HG02840 (cell line): Measurements from ENCODE around the gene CLNK.
"Not testable (repeated sequence)": the region's sequence is repeated elsewhere in the genome, so short reads cannot be mapped to it uniquely, and the experiment has no call there.

Source experiments
- ATAC-seq: cut with Tn5 transposase; IDR thresholded peaks from one replicate; pipeline ENCODE4 v1.9.1; 2021; ENCODE audit warnings: mild to moderate bottlenecking, moderate library complexity, moderate number of reproducible peaks; ENCODE audit not compliant: unreplicated experiment, low FRiP score

CLNK gene

DNA sequence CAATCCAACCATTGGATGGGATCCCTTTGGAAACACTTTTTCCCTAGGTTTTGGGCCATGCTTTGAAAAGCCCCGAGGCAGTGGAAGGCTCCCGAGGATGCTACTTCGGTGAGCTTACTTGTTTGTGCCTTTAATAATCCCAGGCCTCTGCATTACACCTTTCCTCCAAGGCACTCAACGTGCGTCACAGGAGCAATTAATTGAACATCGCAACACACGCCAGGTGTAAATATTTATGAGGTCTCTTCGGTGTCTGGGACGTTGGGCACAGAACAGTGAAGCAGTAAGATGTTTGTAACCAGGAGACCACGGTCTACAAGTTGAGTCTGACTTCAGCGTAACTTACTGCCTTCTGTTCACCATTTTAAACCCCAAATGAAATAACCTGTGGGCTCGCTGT, 97.3 kb downstream of the CLNK start:
- no peak for ATAC-seq

DNA sequence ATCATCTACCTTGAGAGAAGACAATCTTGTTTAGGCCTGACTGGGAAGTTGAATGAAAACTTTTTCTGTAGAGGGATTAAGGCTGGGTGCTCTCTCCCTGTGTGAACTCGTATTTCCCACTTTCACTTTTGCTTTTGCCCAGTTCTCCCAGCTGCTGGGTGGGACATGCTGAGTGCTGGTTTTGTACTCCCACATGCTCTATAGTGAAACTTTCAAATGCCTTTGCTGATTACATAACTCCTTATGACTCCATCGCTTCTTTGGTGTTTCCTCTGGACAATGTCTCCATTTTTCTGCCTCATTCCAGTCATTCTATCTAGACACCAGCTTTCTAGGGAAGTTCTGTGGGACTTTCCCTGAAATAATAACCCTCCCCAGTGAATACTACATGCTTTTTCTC, 100.5 kb downstream of the CLNK start:
- ATAC-seq, result peak; percentile 74

DNA sequence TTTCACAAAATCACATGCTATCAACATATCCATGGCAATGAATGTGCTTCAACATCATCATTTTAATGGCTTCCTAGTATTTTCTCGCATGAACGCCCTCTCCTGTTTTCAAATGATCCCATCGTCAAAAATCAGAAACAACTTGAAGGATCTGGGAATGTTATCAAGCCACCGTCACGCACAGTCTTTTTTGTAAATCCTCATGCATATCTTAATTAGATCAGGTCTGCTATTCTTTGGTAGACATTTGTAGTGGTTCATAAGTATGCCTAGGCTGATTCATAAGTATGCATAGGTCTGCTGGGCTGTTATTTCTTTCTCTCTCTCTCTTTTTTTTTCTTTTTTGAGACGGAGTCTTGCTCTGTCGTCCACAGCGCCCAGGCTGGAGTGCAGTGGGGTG, 101.6 kb downstream of the CLNK start:
- no peak for ATAC-seq

DNA sequence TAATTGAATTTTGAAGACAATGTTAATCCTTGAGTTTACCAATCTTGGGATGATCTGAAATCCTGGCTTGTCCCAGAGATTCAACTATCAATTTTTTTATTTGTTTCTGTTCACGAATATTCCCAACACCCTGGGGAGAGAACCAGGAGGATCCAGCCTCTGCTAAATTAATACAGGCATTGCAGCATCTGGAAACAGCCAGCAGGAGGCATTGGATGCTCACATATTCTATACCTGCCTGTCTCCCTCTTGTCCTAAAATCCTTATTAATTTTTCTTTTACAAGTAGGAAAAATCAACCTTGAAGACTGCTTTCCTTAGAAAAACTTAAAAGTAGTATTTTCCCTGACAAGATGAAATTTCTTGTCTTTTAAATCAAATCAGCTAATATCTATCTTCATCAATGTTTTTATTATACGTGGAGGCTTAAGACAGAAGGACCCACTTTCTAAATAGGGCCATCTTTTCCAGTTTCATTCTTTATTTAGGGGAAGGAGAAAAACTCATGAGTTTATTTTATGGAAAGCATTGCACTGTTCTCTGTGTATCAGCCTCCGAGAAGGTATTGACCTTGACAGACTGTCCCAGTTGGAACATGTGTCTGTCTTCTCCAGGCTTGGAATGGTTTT, 102.4 kb downstream of the CLNK start:
- no peak for ATAC-seq

DNA sequence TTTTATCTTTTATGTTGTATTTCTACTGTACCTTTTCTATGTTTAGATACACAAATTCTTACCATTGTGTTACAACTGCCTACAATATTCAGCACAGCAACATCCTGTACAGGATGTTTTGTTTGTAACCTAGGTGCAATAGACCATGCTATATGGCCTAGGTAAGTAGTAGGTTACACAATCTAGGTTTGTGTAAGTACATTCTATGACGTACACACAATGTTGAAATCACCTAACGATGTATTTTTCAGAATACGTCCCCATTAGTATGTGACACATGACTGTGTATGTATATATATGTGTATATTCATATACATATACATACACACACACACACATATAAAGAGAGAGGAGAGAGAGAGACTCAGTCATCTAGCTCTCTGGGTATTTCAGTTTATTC, 103.5 kb downstream of the CLNK start:
- ATAC-seq, result no peak

DNA sequence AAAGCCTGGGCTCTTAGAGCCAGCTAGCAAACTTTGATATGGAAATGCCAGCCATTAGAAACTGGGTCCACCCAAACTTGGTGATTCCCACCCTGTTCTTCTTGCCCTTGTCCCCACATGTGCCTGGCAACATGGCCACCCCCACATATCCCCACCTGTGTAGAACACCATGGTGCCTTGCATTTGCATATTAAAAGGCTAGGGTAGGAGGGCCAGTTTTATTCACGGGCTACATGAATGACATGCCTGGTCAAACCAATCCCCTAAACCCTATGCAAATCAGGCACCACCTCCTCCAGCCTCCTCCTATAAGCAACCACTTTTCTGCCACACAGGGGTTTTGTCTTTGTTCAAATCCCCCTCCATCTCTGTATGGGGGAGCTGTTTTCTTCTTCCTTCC, 104.9 kb downstream of the CLNK start:
- ATAC-seq, result no peak

DNA sequence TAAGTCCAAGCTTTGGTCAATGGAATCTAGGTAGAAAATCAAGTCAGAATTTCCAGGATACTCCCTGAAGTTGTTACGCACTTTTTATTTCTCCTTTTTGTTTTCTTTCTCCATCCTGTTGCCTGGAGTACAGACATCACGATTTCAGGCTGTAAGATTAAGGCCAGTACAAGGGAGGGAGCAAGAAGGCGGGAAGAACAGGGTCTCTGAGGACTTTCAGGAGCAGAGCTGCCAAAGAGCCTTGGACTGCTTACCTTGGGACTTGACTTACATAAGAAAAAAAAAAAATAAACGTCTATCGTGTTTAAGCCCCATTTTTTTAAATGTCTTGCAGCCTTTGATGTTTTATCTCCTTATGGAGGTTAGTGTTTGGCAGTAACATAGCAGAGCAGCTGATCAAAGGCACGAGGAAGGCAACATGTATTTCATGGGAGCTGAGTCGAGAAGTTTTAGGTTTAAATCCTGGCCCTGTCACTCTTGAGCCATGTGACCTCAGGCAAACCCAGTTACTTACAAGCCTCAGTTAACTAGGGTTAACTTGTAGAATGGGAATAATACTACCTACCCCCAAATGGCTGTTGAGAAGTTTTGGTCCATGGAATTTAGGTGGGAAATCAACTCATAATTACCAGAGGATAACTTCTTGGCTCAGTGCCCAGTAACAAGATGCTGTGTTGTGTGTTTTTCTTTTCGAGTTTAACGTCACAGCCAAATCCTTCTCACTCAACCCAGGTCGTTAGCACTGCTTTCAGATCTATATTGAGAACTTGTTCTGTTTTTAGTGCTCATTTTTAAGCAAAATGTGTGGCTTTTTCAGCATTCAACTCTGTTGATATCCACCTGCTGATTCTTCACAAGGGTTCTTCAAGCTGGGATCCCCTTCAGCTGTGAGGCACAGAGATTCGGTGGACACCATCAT, 106.8 kb downstream of the CLNK start:
- ATAC-seq, result no peak

DNA sequence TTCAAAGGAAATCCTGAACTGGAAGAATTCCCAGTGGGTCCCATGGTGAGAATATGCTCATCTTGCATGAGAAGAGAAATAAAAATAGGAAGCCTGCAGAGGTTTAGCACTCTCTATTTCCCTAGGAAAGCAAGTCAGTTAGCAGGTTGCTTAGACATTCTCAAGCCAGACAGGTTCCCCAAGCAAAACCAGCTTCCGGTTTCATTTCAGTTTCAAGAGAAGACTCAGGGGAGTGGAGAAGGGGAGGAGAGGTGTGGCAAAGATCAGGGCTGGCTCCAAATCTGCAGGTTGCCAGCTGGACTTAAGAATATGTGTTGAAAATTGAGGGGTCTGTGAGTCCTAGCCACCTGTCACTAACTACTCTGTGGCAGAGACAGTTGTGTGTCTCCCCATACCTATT, 107.5 kb downstream of the CLNK start:
- no peak for ATAC-seq

DNA sequence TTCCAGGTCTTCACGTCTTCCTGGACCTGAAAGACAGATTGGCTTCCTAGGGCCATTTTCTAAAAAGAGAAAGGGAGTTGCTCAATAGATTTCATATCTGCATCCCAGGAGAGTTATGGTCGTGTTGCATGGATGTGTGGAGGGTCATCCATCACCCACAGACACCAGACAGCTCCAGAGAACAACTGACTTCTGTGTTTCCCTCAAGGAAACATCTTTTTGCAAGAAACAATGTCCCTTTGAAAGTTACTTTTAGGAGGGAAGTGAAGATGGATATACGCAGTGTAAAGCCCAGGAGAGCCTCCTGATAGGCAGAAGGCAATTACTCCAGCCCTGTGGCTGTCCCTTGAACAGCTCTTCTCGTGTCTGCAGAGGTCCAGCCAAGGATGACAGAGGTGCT, 108.3 kb downstream of the CLNK start:
- no peak for ATAC-seq

DNA sequence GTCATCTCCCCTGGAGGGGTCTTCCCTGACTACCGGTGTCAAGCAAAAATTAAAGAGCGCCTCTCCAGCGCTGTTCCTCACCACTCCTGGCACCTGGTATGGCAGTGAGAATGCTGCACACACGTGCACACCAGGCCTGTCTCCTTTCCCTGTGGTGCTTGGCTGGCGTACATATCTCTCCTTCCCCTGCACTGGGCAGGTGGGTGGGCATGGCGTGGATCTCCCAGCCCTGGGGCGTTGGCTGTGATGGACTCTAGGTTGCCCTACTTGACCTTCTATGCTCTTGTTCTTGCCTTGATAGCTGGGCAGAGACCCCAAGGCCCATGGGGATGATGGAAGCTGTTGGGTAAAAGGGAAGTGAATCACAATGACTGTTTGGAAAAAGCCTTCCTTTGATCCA, 109.2 kb downstream of the CLNK start:
- no peak for ATAC-seq

DNA sequence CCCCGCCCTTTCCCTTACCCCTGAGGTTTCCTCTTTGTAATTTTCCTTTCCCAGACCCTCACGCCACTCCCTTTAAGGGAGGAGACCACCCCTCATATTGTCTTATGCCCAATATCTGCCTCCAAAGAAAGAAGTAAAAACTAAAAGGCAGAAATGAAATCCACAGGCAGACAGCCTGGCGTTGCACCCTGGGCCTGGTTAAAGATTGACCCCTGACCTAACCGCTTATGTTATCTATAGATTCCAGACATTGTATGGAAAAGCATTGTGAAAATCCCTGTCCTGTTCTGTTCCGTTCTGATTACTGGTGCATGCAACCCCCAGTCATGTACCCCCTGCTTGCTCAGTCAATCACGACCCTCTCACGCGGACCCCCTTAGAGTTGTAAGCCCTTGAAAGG, 110.0 kb downstream of the CLNK start:
- not testable (repeated sequence) for ATAC-seq

DNA sequence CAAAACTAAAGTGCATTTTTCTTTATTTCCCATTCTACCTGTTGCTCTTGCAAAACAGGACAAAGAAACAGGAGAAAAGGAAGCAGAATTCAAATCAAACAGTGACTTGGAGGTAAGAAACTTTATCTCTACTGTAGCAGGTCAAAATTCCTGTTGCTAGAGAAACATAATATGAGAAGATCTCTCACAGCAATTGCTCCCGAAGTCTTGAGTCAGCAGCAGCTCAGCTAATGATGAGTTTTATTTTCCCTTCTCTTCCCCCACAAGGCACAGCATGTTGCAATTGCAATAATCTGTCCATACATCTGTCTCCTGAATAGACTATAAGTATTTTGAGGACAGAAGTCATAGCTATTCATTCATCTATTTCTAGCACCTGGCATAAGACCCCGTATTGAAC, 112.7 kb downstream of the CLNK start:
- no peak for ATAC-seq

DNA sequence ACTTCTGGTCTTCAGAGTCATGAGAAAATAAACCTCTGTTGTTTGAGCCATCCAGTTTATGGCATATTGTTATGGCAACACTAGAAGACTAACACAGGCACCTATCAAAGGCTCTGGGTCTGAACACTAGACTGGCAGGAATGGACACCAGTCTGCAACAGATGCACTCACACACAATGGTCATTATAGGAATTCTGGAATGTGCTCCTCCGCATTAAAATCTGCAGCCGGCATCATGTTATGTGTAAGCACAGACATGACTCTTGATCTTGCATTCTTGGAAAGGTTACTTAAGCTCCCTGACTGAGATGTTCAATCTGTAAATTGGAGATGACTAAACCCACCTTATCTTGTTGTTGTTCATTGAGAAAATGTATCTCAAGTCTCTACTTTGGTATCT, 115.1 kb downstream of the CLNK start:
- ATAC-seq, result no peak

DNA sequence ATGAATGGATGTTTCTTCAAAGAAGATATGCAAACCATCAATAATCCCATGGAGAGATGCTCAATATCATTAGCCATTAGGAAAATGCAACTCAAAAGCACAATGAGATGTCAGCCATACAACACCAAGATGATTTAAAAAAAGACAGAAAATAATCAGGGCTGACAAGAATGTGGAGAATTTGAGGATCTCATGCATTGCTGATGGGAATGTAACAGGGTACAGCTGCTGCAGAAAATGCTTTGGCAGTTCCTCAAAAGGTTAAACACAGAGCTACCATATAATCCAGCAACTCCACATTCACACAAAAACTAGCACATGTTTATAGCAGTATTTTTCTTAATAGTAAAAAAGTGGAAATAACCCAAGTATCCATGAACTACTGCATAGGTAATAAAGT, 116.8 kb downstream of the CLNK start:
- ATAC-seq, result no peak

DNA sequence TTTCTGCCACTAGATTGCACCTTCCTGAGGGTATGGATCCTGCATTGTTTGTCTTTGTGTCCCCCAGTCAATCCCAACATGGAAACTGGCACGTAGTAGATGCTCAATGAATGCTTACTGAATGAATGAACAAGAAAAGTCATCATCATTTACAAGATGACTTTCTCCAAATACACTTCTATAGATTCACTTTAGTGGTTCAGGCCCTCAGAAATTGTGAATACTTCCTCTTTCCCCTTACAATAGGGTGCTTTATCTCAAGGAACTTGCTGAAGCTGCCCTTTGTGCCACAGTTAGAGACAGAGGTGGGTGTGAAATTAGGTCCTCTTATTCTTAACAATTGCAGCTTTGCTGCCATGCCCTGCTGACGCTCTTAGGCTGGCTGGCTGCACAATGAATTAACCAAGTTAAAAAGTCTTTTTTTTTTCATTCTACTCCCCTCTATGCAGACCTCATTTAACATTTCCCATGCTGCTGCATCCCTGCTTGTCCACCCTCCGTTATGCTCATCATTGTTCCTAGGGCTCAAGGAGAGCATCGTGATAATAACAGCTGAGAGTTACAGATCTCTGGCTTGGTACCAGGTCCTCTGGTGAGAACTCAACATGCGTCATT, 119.3 kb downstream of the CLNK start:
- no peak for ATAC-seq

DNA sequence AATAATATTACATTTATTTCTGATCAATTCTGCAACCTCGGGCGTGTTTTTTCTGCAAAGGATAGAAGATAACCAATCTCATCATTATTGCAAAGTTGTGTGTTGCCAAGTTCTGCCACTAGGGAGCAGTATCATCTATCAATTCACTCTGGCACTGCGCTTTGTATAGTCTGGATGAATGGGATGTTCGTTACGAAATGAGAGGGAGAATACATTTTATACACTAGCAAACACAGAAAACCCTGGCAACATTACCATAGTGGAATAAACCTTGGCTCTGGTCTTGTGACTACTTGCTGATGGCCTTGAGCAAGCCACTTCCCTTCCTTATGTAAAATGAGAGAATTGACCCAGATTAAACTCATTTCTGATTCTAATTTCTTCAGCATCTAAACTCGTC, 129.9 kb downstream of the CLNK start:
- no peak for ATAC-seq

DNA sequence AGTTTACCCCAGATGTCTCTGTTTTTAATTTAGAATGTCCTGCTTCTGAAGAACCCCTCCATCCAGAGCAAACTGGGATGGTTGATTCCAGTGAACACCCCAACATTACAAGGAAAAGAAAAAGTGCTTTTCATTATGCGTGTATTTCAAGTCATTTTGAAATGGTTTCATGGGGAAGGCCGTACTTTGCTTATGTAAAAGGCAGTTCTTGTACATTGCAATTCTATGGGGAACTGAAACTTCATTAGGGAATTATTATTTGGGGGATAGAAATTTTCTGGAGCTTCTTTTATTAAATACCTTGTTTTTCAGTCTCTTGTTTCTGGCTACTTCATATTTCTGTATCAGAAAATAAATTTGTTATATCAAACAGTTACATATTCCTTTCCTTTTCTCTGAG, 130.4 kb downstream of the CLNK start:
- ATAC-seq, result no peak

DNA sequence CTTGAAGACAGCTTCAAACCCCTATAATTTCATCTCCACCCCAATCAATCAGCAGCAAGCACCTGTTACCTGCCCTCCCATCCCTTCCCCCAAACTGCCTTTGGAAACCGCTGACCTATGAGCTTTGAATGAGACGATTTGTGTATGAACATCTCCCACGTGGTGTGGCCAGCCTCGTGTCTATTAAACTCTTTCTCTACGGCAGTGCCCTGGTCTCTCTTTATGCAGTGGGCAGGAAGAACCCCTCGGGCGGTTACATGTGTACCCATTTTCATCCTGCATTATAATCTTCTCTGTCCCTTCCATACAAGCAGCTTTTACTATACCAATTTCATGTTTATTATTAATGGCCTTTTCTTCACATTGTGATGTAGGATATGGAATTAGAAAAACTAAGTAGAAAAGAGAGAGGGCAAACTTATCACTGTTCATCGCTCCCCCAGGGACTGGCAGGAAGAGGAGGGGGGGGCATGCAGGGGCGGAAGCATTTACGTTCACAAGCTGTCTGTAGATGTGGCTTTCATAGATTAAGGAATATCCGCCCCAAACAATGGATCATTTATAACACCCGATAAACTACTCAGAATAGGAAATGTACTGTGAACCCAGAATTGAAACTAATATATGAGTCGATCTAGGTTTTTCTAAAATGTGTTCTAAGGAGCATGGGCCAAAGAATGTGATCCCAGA, 131.8 kb downstream of the CLNK start:
- no peak for ATAC-seq

DNA sequence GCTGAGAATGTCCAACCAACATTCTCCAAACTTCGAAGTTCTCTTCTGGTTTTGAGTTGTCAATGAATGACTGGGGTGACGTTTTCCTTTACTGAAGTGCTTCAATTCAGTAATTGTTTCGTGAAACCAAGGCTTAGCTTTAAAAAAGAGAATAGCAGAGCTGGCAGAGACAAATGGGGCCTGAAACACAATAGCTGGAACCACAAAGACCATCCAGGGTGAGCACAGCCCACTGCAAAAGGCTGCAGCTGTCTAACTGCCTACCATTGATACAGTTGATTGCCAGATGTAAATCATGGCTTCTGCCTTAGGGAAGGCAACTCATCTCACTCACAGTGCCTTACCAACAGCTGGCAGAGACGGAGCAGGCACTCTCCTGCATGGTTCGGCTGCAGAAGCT, 148.7 kb downstream of the CLNK start:
- ATAC-seq, result no peak

DNA sequence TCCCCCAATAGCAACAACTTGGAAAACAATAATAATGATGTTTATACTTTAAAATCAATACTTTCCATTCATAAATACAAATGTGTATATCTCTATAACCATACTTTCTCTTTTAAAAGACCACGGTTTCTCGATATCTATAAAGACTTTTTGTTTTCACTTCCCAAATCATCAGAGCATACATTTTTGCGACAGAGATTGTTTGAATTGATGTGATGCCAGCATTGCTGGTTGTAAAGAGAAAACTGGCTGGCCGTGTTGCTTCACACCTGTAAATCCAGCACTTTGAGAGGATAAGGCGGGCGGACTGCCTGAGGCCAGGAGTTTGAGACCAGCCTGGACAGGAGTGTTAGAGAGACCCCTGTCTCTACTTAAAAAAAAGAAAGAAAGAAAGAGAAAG, 149.7 kb downstream of the CLNK start:
- no peak for ATAC-seq

DNA sequence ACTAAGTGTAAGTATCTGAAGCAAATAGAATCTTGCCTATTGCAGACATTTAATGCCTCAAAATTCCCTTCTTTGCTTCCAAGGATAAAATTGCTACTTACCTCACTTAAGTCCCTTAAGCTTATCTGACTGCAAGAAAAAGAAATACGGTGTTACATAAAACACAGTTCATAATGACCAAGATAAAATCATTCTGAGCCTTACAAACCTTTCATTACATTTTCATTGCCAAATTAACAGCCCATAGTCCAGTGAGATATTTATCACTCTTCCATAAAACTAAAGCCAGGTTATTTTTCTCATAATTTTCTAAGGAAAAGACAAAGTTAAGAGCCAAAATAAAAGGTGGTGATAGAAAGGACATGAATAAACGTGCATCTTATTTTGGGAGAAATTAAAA, 152.4 kb downstream of the CLNK start:
- no peak for ATAC-seq
